Activated CD8-positive, alpha-beta memory T cell treated with anti-CD3 and anti-CD28 coated beads, Interleukin-2, amount 10 ng/mL, durations not matched to agents 7 days and 5 days (primary cell): ENCODE results near the gene SLC35F4. TPM values are rescaled to one million over a fixed set of nuclear protein-coding genes. Genes with fewer than 3 reads are reported as not detected.
"Not testable (repeated sequence)": the region's sequence is repeated elsewhere in the genome, so short reads cannot be mapped to it uniquely, and the experiment has no call there.

Experiments used
- ATAC-seq: fragments of 150-1000 bp; cut with Tn5 transposase; one replicate; pipeline ENCODE4 v1.10.0; 2021; ENCODE audit warnings: moderate library complexity
- CTCF ChIA-PET: fragments of 350-600 bp; sonication (Branson Sonifier 250); formaldehyde crosslinking; loops from one replicate; lab custom pipeline; 2021; ENCODE audit warnings: antibody characterized with exemption; lab: Charles Lee
- DNase-seq: peaks from one replicate; pipeline ENCODE4 v3.0.0-alpha.2; 2020
- H3K27ac Mint-ChIP-seq: one replicate; pipeline ENCODE4 v1.8.0; 2021; ENCODE audit warnings: mild to moderate bottlenecking, mixed read lengths
- H3K27me3 Mint-ChIP-seq: one replicate; pipeline ENCODE4 v1.8.0; 2021; ENCODE audit warnings: mixed read lengths
- H3K36me3 Mint-ChIP-seq: one replicate; pipeline ENCODE4 v1.8.0; 2021; ENCODE audit warnings: mild to moderate bottlenecking, mixed read lengths
- H3K4me1 Mint-ChIP-seq: one replicate; pipeline ENCODE4 v1.8.0; 2021; ENCODE audit warnings: mixed read lengths
- H3K4me3 Mint-ChIP-seq: one replicate; pipeline ENCODE4 v1.8.0; 2021; ENCODE audit warnings: mild to moderate bottlenecking, moderate library complexity, mixed read lengths
- H3K9me3 Mint-ChIP-seq: one replicate; pipeline ENCODE4 v1.8.0; 2022; ENCODE audit warnings: low read depth, mixed read lengths
- total RNA-seq, 2 experiments: library from RNA; stranded (reverse); gene quantifications; one replicate each; pipeline ENCODE4 v1.2.3, GENCODE V29; 2021

Gene SLC35F4
- total RNA-seq, 2 experiments from 2014 or later = not detected

DNA sequence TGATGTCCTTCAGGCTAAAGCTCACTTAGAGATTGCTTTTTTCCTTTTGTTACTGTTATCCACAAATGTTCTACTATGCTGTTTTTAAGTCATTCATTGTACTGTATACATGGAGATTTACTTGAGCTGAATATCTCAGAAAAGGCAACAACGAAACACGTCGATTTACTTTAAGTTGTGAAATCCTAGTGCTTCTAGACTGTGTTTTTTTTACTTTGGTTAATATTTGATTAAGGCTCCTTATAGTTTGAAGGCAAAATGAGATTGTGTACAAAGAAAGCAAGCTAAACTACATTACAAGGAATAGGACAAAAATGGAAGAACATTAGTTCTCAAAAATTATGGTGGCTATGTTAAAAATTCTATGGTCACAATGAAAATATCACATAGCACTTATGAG is 114.5 kb downstream of the SLC35F4 start:
- DNase-seq = no peak
- Mint-ChIP-seq H3K27me3 (no peaks in the 10 kb centered on the region), H3K36me3 (no peaks in the 10 kb centered on the region), H3K4me3 (no peak overlapping the region), H3K27ac (no peak overlapping the region), H3K4me1 (no peaks in the 10 kb centered on the region), H3K9me3 (no peaks in the 10 kb centered on the region)
- ATAC-seq = no peak
- CTCF ChIA-PET = no interaction called here

GRCh38 chr14:57749267-57749666 is 116.6 kb downstream of the SLC35F4 start:
- Mint-ChIP-seq H3K9me3 (no peaks in the 10 kb centered on the region), H3K27me3 (no peaks in the 10 kb centered on the region), H3K36me3 (no peaks in the 10 kb centered on the region), H3K27ac (no peak overlapping the region), H3K4me1 (no peaks in the 10 kb centered on the region), H3K4me3 (no peak overlapping the region)
- CTCF ChIA-PET = no interaction called here
- no peak for ATAC-seq
- DNase-seq = no peak

- Mint-ChIP-seq H3K4me1 (no peaks in the 10 kb centered on the region), H3K9me3 (no peaks in the 10 kb centered on the region), H3K36me3 (no peaks in the 10 kb centered on the region), H3K27me3 (no peaks in the 10 kb centered on the region), H3K27ac (no peak overlapping the region), H3K4me3 (no peak overlapping the region)
- CTCF ChIA-PET = no interaction called here
- no peak for ATAC-seq
- DNase-seq = no peak
Measured at GRCh38 chr14:57748279-57748678, 117.6 kb downstream of the SLC35F4 start.

DNA sequence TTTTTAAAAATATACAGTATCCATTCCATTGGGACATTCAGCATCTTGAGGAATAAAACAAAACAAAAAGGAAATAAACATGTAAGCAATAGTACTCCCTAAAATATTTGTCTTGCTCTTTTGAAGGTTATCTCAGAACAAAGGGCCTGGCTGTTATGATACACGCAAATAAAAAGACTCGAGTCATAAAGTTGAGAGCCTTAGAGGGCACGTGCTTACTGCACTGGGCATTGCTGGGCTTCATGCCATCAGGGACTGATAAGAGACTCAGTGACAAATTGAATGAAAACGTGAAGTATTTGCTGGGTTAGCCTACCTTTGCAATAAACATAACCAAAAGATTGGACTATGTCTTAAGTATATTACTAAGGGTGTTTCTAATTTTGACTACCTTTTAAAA is 118.9 kb downstream of the SLC35F4 start:
- H3K27me3 Mint-ChIP-seq = no peaks in the 10 kb centered on the region
- H3K36me3 Mint-ChIP-seq = no peaks in the 10 kb centered on the region
- CTCF ChIA-PET = no interaction called here
- ATAC-seq = no peak
- no peak overlapping the region for H3K4me3 Mint-ChIP-seq
- no peak overlapping the region for H3K27ac Mint-ChIP-seq
- H3K4me1 Mint-ChIP-seq = no peaks in the 10 kb centered on the region
- no peak for DNase-seq
- no peaks in the 10 kb centered on the region for H3K9me3 Mint-ChIP-seq

GRCh38 chr14:57746563-57746962 is 119.3 kb downstream of the SLC35F4 start:
- Mint-ChIP-seq H3K36me3 (no peaks in the 10 kb centered on the region), H3K4me3 (no peak overlapping the region), H3K9me3 (no peaks in the 10 kb centered on the region), H3K4me1 (no peaks in the 10 kb centered on the region), H3K27ac (no peak overlapping the region), H3K27me3 (no peaks in the 10 kb centered on the region)
- DNase-seq = no peak
- ATAC-seq = no peak
- CTCF ChIA-PET = no interaction called here

DNA sequence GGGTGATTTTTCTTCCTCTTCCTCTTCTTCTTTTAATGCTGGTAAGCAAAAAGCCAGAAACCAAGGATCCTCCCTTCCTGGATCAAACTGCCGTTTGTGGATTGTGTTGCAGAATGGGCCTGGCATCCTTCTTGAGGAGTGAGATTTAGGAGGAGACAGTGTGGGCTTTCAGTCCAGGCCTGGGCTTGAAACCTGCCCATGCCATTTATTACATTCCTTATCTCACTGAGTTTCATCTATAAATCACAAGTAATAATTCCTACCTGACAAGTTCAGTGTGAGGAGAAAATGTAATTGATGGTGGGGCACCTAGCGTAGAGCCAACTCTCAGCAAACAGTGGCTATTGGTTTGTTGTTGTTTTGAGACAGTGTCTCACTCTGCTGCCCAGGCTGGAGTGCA is 126.4 kb downstream of the SLC35F4 start:
- Mint-ChIP-seq H3K27me3 (no peaks in the 10 kb centered on the region), H3K9me3 (no peaks in the 10 kb centered on the region), H3K4me3 (no peak overlapping the region), H3K27ac (no peak overlapping the region), H3K36me3 (no peaks in the 10 kb centered on the region), H3K4me1 (no peaks in the 10 kb centered on the region)
- no peak for ATAC-seq
- no peak for DNase-seq
- CTCF ChIA-PET = no interaction called here

GRCh38 chr14:57737598-57737997 is 128.3 kb downstream of the SLC35F4 start:
- no peak overlapping the region for H3K4me3 Mint-ChIP-seq
- ATAC-seq (no peak), DNase-seq (no peak)
- H3K27me3 Mint-ChIP-seq = no peaks in the 10 kb centered on the region
- H3K9me3 Mint-ChIP-seq = no peaks in the 10 kb centered on the region
- H3K27ac Mint-ChIP-seq = no peak overlapping the region
- CTCF ChIA-PET = no interaction called here
- H3K4me1 Mint-ChIP-seq = no peaks in the 10 kb centered on the region
- no peaks in the 10 kb centered on the region for H3K36me3 Mint-ChIP-seq

DNA sequence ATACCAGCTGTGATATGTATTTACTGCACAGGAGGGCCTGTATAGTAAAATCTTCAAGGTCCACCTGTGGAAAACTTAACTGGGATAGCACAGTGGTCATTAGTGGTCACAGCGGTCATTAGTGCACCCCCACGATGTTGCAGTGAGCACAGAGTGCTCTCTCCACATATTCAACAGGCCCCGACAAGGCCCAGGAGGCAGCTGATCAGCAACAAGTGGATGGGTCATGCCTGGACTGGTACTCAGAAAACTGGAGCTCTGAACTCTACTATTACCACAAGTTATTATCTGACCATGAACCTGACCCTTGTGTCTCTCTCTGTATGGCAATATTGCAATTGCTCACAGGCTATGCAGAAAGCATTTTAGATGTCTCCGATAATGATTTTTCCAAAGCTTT is 129.5 kb downstream of the SLC35F4 start:
- Mint-ChIP-seq H3K27me3 (no peaks in the 10 kb centered on the region), H3K27ac (no peak overlapping the region), H3K4me3 (no peak overlapping the region), H3K9me3 (no peaks in the 10 kb centered on the region), H3K4me1 (no peaks in the 10 kb centered on the region), H3K36me3 (no peaks in the 10 kb centered on the region)
- DNase-seq (no peak), ATAC-seq (no peak)
- CTCF ChIA-PET = no interaction called here

DNA sequence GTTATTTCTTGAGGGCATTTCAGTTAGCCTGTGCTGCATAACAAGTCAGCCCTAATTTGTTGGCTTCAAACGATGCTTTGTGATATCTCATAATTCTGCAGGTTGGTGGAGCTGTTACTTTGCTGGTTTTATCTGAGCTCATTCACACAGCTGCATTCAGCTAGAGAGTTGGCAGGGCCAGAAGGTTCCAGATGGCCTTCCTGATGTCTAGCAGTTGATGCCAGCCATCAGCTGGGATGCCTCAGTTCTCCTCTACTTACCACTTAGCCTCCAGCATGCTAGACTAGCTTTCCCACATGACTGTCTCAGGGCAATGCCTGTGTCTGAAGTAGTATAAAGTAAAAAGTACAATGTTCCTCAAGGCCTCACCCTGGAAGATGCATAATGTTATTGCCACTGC is 130.6 kb downstream of the SLC35F4 start:
- no peaks in the 10 kb centered on the region for H3K27me3 Mint-ChIP-seq
- H3K9me3 Mint-ChIP-seq = no peaks in the 10 kb centered on the region
- no peak overlapping the region for H3K4me3 Mint-ChIP-seq
- no peaks in the 10 kb centered on the region for H3K36me3 Mint-ChIP-seq
- H3K27ac Mint-ChIP-seq = no peak overlapping the region
- CTCF ChIA-PET = no interaction called here
- ATAC-seq = no peak
- no peak for DNase-seq
- H3K4me1 Mint-ChIP-seq = no peaks in the 10 kb centered on the region

GRCh38 chr14:57732463-57733285 is 133.2 kb downstream of the SLC35F4 start:
- H3K27ac Mint-ChIP-seq = no peak overlapping the region
- no peak overlapping the region for H3K4me3 Mint-ChIP-seq
- no peaks in the 10 kb centered on the region for H3K9me3 Mint-ChIP-seq
- no peak for DNase-seq
- no peaks in the 10 kb centered on the region for H3K36me3 Mint-ChIP-seq
- no peak for ATAC-seq
- H3K4me1 Mint-ChIP-seq = no peaks in the 10 kb centered on the region
- H3K27me3 Mint-ChIP-seq = no peaks in the 10 kb centered on the region
- CTCF ChIA-PET = no interaction called here

DNA sequence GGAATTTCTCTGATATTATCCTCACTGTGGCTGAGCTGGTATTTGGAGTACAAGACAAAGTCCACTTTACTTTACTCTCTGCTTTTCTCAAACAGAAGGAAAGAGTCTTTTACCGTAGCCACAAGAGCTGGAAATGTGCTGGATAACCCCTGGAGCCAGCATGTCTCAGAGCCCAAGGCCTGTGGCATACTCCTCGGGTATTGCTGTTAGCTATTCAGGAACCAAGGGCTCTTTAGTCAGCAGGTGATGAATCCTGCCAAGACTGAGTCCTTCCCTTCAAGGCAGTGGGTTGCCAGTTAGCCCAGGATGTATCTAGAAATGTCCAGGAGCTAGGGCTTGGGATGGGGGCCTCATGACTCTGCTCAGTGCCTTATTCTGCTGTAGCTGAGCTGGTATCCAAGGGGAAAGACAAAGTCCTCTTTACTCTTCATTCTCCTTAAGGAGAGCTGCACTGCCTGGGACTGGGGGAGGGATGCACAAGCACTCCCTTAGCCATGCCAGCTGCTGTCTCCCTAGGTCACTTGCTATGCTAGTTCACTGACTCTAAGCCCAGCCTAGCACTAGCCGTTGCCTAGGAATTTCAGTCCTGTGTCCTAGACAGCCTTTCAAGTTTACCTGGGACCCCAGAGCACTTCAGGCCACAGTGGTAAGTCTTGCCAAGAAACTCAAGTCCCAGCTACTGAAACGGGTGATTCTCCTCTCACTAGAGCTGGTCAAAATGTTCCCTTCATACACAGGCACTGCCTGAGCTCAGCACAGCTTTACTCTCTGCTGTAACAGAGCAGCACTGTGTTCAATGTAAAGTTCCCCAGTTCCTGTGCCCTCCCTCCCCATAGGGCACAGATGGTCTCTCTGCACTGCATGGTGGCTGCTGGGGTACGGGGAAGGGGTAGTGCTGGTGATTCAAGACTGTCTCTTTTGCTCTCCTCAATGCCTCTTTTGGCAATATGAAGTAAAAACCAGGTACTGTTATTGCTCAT is 136.4 kb downstream of the SLC35F4 start:
- no peak for DNase-seq
- no peaks in the 10 kb centered on the region for H3K4me1 Mint-ChIP-seq
- CTCF ChIA-PET = no interaction called here
- no peaks in the 10 kb centered on the region for H3K36me3 Mint-ChIP-seq
- H3K27me3 Mint-ChIP-seq = no peaks in the 10 kb centered on the region
- peaks cover 3% of the 10 kb centered on the region for H3K9me3 Mint-ChIP-seq
- H3K27ac Mint-ChIP-seq = no peak overlapping the region
- H3K4me3 Mint-ChIP-seq = no peak overlapping the region
- no peak for ATAC-seq

DNA sequence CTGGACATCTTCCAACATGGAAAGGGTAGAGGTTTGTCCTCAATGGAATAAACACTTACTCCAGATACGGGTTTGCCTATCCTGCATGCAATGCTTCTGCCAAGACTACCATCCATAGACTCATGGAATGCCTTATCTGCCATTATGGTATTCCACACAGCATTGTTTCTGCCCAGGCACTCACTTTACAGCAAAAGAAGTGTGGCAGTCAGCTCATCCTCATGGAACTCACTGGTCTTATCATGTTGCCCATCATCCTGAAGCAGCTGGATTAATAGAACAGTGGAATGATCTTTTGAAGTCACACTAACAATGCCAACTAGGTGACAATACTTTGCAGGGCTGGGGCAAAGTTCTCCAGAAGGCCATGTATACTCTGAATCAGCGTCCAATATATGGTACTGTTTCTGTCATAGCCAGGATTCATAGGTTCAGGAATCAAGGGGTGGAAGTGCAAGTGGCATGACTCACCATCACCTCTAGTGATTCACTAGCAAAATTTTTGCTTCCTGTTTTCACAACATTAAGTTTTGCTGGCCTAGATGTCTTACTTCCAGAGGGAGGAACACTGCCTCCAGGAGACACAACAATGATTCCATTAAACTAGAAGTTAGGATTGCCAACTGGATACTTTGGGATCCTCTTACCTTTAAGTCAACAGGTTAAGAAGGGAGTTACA is 140.4 kb downstream of the SLC35F4 start:
- Mint-ChIP-seq H3K36me3 (no peaks in the 10 kb centered on the region), H3K9me3 (peaks cover 6% of the 10 kb centered on the region), H3K4me1 (no peaks in the 10 kb centered on the region), H3K27ac (no peak overlapping the region), H3K27me3 (no peaks in the 10 kb centered on the region), H3K4me3 (no peak overlapping the region)
- no peak for DNase-seq
- ATAC-seq = no peak
- CTCF ChIA-PET = no interaction called here

DNA sequence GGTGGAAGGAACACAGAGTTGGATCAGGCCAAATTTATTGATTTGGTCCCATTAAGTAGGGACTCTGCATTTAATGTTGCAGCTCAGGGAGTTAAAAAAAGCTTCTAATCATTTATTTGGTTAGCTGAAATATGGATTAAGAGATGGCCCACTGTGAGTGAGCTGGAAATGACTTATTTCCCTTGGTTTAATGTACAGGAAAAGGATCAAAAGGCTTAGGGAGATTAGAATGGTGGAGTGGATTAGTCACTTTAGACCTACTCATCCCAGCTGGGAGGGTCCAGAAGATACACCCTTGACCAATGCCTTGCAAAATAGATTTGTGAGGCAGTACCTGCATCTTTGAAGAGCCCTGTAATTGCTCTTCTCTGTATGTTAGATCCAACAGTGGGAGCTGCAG is 143.8 kb downstream of the SLC35F4 start:
- H3K4me3 Mint-ChIP-seq = not testable (repeated sequence)

More for the DNA sequence above, 143.8 kb downstream of the SLC35F4 start:
- H3K4me1 Mint-ChIP-seq, H3K36me3 Mint-ChIP-seq, CTCF ChIA-PET, ATAC-seq, H3K27ac Mint-ChIP-seq, H3K27me3 Mint-ChIP-seq, DNase-seq: not testable (repeated sequence)
- peaks cover 11% of the 10 kb centered on the region for H3K9me3 Mint-ChIP-seq
